Endothelial cell of umbilical vein (primary cell): Measurements from ENCODE around the gene SH3PXD2B. TPM values are rescaled to one million over a fixed set of nuclear protein-coding genes. Genes with fewer than 3 reads are reported as not detected.

ENCODE experiments used
- BruUV-seq: library from RNA; stranded (reverse); fragments of 400-500 nt; replicated peaks from 2 replicates; lab custom pipeline; 2021; lab: Mats Ljungman, UMichigan
- CTCF ChIA-PET: fragments of 300-600, 350-600 bp; sonication (Branson Sonifier 250); formaldehyde crosslinking; loops from one replicate; lab custom pipeline; 2021; ENCODE audit warnings: antibody characterized with exemption, inconsistent platforms; lab: Charles Lee
- POLR2A ChIA-PET: fragments of 300-600, 350-600 bp; sonication (Branson Sonifier 250); formaldehyde crosslinking; loops from one replicate; lab custom pipeline; 2021; ENCODE audit warnings: antibody characterized with exemption, inconsistent platforms; lab: Charles Lee
- DNase-seq: peaks from one replicate; pipeline ENCODE4 v3.0.0-alpha.2; 2011; ENCODE audit warnings: low read depth, low spot score
- FAIRE-seq: peaks from 2 replicates; lab custom pipeline; 2011; peaks lifted over from hg19 to GRCh38; lab: Jason Lieb, UNC
- H2AFZ ChIP-seq: 2 replicates; pipeline ENCODE4 v1.6.0; 2012; ENCODE audit warnings: low read depth, low read length, control low read depth, inconsistent platforms
- H3K27ac ChIP-seq: 2 replicates; pipeline ENCODE4 v1.5.1; 2011; ENCODE audit warnings: low read depth, mild to moderate bottlenecking, control low read depth, low read length, moderate library complexity; ENCODE audit not compliant: insufficient read depth
- H3K27me3 ChIP-seq, 2 experiments: 2 replicates each; pipeline versions ENCODE4 v1.6.0 to v1.6.1; 2011; ENCODE audit warnings: low read length in 2 of 2, mixed read lengths in 1 of 2; ENCODE audit not compliant: control insufficient read depth in 2 of 2, insufficient read depth in 2 of 2
- H3K36me3 ChIP-seq, 2 experiments: 2 replicates in 1 of 2; 3 replicates in 1 of 2; pipeline ENCODE4 v1.5.1; 2011; ENCODE audit warnings: low read length in 2 of 2, mild to moderate bottlenecking in 1 of 2, moderate library complexity in 1 of 2; ENCODE audit not compliant: control insufficient read depth in 2 of 2, insufficient read depth in 2 of 2; ENCODE audit errors: extremely low read depth in 1 of 2
- H3K4me1 ChIP-seq: 3 replicates; pipeline ENCODE4 v1.5.1; 2011; ENCODE audit warnings: mild to moderate bottlenecking, low read length; ENCODE audit not compliant: control insufficient read depth, insufficient read depth; ENCODE audit errors: extremely low read depth
- H3K4me2 ChIP-seq: 2 replicates; pipeline ENCODE4 v1.6.1; 2011; ENCODE audit warnings: low read length, control low read depth, mixed read lengths; ENCODE audit not compliant: insufficient read depth
- H3K4me3 ChIP-seq, 3 experiments: fragments of 200-600 bp in 1 of 3; sonication (generic), shearing (Covaris generic) in 1 of 3; replicated peaks in 1 of 3; 2 replicates each; pipeline ENCODE4 v1.5.1; 2011 to 2016; ENCODE audit warnings: control low read depth in 3 of 3, low read length in 3 of 3, mild to moderate bottlenecking in 2 of 3, inconsistent platforms in 1 of 3, low read depth in 1 of 3, moderate library complexity in 1 of 3; ENCODE audit not compliant: insufficient read depth in 1 of 3
- H3K79me2 ChIP-seq: 2 replicates; pipeline ENCODE4 v1.6.0; 2012; ENCODE audit warnings: low read length, inconsistent platforms; ENCODE audit not compliant: control insufficient read depth, insufficient read depth
- H3K9ac ChIP-seq: replicated peaks from 2 replicates; pipeline ENCODE3; 2011; ENCODE audit warnings: low read length, control low read depth; ENCODE audit not compliant: insufficient read depth; ENCODE audit errors: extremely low read depth
- H3K9me1 ChIP-seq: replicated peaks from 3 replicates; pipeline ENCODE4 v1.6.0; 2011; ENCODE audit warnings: mild to moderate bottlenecking, low read length; ENCODE audit not compliant: control insufficient read depth, insufficient read depth; ENCODE audit errors: extremely low read depth
- H3K9me3 ChIP-seq: replicated peaks from 2 replicates; pipeline ENCODE4 v1.5.1; 2012; ENCODE audit warnings: low read length, inconsistent platforms; ENCODE audit not compliant: control insufficient read depth, insufficient read depth
- H4K20me1 ChIP-seq: replicated peaks from 2 replicates; pipeline ENCODE3; 2011; ENCODE audit warnings: mild to moderate bottlenecking, low read length; ENCODE audit not compliant: control insufficient read depth, insufficient read depth; ENCODE audit errors: extremely low read depth
- CTCF ChIP-seq, 2 donors: IDR thresholded peaks; 1 replicate in 1 of 2; 2 replicates in 1 of 2; pipeline ENCODE4 v1.5.1; 2011; ENCODE audit warnings: low read length in 2 of 2, mild to moderate bottlenecking in 2 of 2, moderate library complexity in 2 of 2, control low read depth in 1 of 2, inconsistent platforms in 1 of 2, low read depth in 1 of 2; ENCODE audit not compliant: insufficient read depth in 1 of 2; ENCODE audit errors: extremely low read depth in 1 of 2
- EZH2 ChIP-seq: IDR thresholded peaks from 2 replicates; pipeline ENCODE4 v1.6.1; 2012; ENCODE audit warnings: borderline replicate concordance, low read depth, mild to moderate bottlenecking, moderate library complexity, low read length, inconsistent platforms; ENCODE audit not compliant: severe bottlenecking
- FOS ChIP-seq: IDR thresholded peaks from 2 replicates; pipeline ENCODE4 v1.6.1; 2011; ENCODE audit warnings: mild to moderate bottlenecking, low read length, moderate library complexity, borderline replicate concordance; ENCODE audit not compliant: insufficient read depth
- GATA2 ChIP-seq: IDR thresholded peaks from 2 replicates; pipeline ENCODE4 v1.7.0; 2011; ENCODE audit warnings: low read depth, mild to moderate bottlenecking, moderate library complexity, mixed read lengths, low read length; ENCODE audit not compliant: insufficient read length, insufficient read depth
- JUN ChIP-seq: IDR thresholded peaks from 2 replicates; pipeline ENCODE4 v1.6.1; 2011; ENCODE audit warnings: borderline replicate concordance, low read depth; ENCODE audit not compliant: insufficient read length, insufficient read depth
- MAX ChIP-seq: IDR thresholded peaks from 2 replicates; pipeline ENCODE4 v1.6.1; 2011; ENCODE audit not compliant: insufficient read depth, insufficient read length
- MYC ChIP-seq: IDR thresholded peaks from one replicate; pipeline ENCODE4 v1.6.1; 2011; ENCODE audit warnings: mild to moderate bottlenecking, low read depth, low read length
- POLR2A ChIP-seq: IDR thresholded peaks from 2 replicates; pipeline ENCODE4 v1.6.1; 2012; ENCODE audit warnings: low read depth, mild to moderate bottlenecking, control low read depth, low read length
- POLR2AphosphoS5 ChIP-seq: IDR thresholded peaks from 2 replicates; pipeline ENCODE4 v1.6.1; 2012; ENCODE audit warnings: low read depth, mild to moderate bottlenecking, control low read depth, low read length, moderate library complexity; ENCODE audit not compliant: insufficient read depth
- dilution Hi-C: fragments of 300-500 bp; cut with MboI; formaldehyde crosslinking; loops from one replicate; pipeline ENCODE4 v1.15.0; 2019; ENCODE audit warnings: low sequenced_read_pairs; ENCODE audit not compliant: extremely low pct_ligation_motif_present
- intact Hi-C: fragments of 100-400 bp; cut with micrococcal nuclease; formaldehyde crosslinking; loops from one replicate; pipeline ENCODE4 v1.10.0; 2022
- polyA plus RNA-seq, 4 experiments: library from polyadenylated mRNA; depleted of rRNA in 3 of 4; stranded (reverse) in 3 of 4; unstranded in 1 of 4; fragments of >200 nt; gene quantifications; 2 replicates each; pipeline versions ENCODE4 v1.2.1 to v1.2.3, GENCODE V29; 2011 to 2012; ENCODE audit warnings: missing spikeins in 1 of 4
- total RNA-seq: library from RNA; stranded (reverse); gene quantifications from 2 replicates; pipeline ENCODE4 v1.2.3, GENCODE V29; 2021

The SH3PXD2B gene
- total and polyA plus RNA-seq, 2 donors (not counting 3 experiments of a cell fraction or from before 2014, with no cell fraction given) = 23.5 to 66.3 TPM

GRCh38 chr5:172380987-172381643, 73.2 kb downstream of the SH3PXD2B start:
- H3K9ac ChIP-seq = no peak overlapping the region
- POLR2A ChIA-PET = no interaction called here

More at GRCh38 chr5:172380987-172381643, 73.2 kb downstream of the SH3PXD2B start:
- FAIRE-seq = no peak
- H3K4me3 ChIP-seq = no peak overlapping the region
- TF ChIP-seq FOS = no peak
- no peak for TF ChIP-seq MYC
- no peak for TF ChIP-seq POLR2A
- no peak for TF ChIP-seq CTCF (IDR thresholded peaks at IDR 0.05; ENCODE audit: extremely low read depth in 1 of 2, insufficient read depth in 1 of 2, low read depth in 1 of 2, low read length in 2 of 2)
- no peak for TF ChIP-seq EZH2
- TF ChIP-seq MAX = no peak
- no peak for TF ChIP-seq POLR2AphosphoS5
- TF ChIP-seq JUN = no peak
- TF ChIP-seq GATA2 = no peak
- H3K36me3 ChIP-seq = peaks cover 18 to 19% of the 10 kb centered on the region in 2 experiments
- H3K9me1 ChIP-seq = no peaks in the 10 kb centered on the region
- no peak overlapping the region for H3K4me2 ChIP-seq
- peaks cover 3% of the 10 kb centered on the region for H3K4me1 ChIP-seq
- no TSS peak for BruUV-seq
- no peaks in the 10 kb centered on the region for H4K20me1 ChIP-seq
- no peaks in the 10 kb centered on the region for H3K79me2 ChIP-seq
- CTCF ChIA-PET = interaction anchor here (1.5 kb wide), 1 partner anchor 69 kb away, joined by 3 read pairs; no protein-coding TSS in a partner anchor
- no peak for DNase-seq
- no peak overlapping the region for H2AFZ ChIP-seq
- no peaks in the 10 kb centered on the region for H3K27me3 ChIP-seq
- intact Hi-C loops = no loop called here
- no peaks in the 10 kb centered on the region for H3K9me3 ChIP-seq
- no peak overlapping the region for H3K27ac ChIP-seq
- dilution Hi-C loops = no loop called here
